A673 (cell line): ENCODE measurements around the gene PLD1. TPM values are rescaled to one million over a fixed set of nuclear protein-coding genes. Genes with fewer than 3 reads are reported as not detected.

ENCODE experiments used
- BruUV-seq: library from RNA; stranded (reverse); fragments of 400-500 nt; replicated peaks from 2 replicates; lab custom pipeline; 2021; lab: Mats Ljungman, UMichigan
- CTCF ChIA-PET: fragments of 300-600 bp; sonication (Branson Sonifier 250); formaldehyde crosslinking; loops from one replicate; lab custom pipeline; 2022; ENCODE audit warnings: antibody characterized with exemption; lab: Charles Lee
- POLR2A ChIA-PET: fragments of 300-600 bp; sonication (Branson Sonifier 250); formaldehyde crosslinking; loops from one replicate; lab custom pipeline; 2022; ENCODE audit warnings: antibody characterized with exemption; ENCODE audit not compliant: low non-redundant PET; lab: Charles Lee
- DNase-seq: peaks from one replicate; pipeline ENCODE4 v3.0.0-alpha.2; 2015; ENCODE audit warnings: low spot score
- H3K27ac ChIP-seq: fragments of 200-600 bp; sonication (generic); 2 replicates; pipeline ENCODE4 v1.5.1; 2016; ENCODE audit warnings: mixed run types, low read depth, mild to moderate bottlenecking, mixed read lengths, antibody characterized with exemption, low read length; ENCODE audit not compliant: poor library complexity, severe bottlenecking
- H3K27me3 ChIP-seq: fragments of 200-600 bp; sonication (generic); replicated peaks from 2 replicates; pipeline ENCODE4 v1.6.1; 2017; ENCODE audit warnings: mixed run types, low read depth, mild to moderate bottlenecking, mixed read lengths, antibody characterized with exemption, low read length; ENCODE audit not compliant: insufficient read depth, poor library complexity
- H3K36me3 ChIP-seq: fragments of 200-600 bp; sonication (generic); 2 replicates; pipeline ENCODE4 v1.6.1; 2016; ENCODE audit warnings: mixed run types, mild to moderate bottlenecking, mixed read lengths, antibody characterized with exemption, low read length; ENCODE audit not compliant: insufficient read depth, poor library complexity, severe bottlenecking
- H3K4me1 ChIP-seq: fragments of 200-600 bp; sonication (generic); 2 replicates; pipeline ENCODE4 v1.6.1; 2017; ENCODE audit warnings: mixed run types, mild to moderate bottlenecking, mixed read lengths, antibody characterized with exemption, low read length; ENCODE audit not compliant: insufficient read depth, poor library complexity, severe bottlenecking
- H3K4me3 ChIP-seq: fragments of 200-600 bp; sonication (generic); 2 replicates; pipeline ENCODE4 v1.5.1; 2016; ENCODE audit warnings: low read depth, mixed run types, mild to moderate bottlenecking, mixed read lengths, low read length; ENCODE audit not compliant: poor library complexity, severe bottlenecking
- H3K9me3 ChIP-seq: fragments of 200-600 bp; sonication (generic); 2 replicates; pipeline ENCODE4 v1.6.1; 2016; ENCODE audit warnings: mixed run types, low read depth, mild to moderate bottlenecking, mixed read lengths, antibody characterized with exemption, low read length; ENCODE audit not compliant: poor library complexity, severe bottlenecking
- CTCF ChIP-seq: fragments of 300-800, 200-600 bp; sonication (generic); conservative IDR thresholded peaks from 2 replicates; pipeline ENCODE4 v1.5.1; 2017; ENCODE audit warnings: low read depth, mild to moderate bottlenecking, antibody characterized with exemption, low read length, moderate library complexity, mixed read lengths
- EZH2 ChIP-seq: fragments of 200-600 bp; sonication (generic); IDR thresholded peaks from 2 replicates; pipeline ENCODE4 v1.6.1; 2017; ENCODE audit warnings: borderline replicate concordance, low read depth, mild to moderate bottlenecking, mixed read lengths, antibody characterized with exemption, low read length; ENCODE audit not compliant: poor library complexity, severe bottlenecking
- intact Hi-C: fragments of 100-400 bp; cut with micrococcal nuclease; formaldehyde crosslinking; loops from one replicate; pipeline ENCODE4 v1.10.0; 2022; ENCODE audit not compliant: unreplicated experiment
- total RNA-seq: library from RNA; stranded (reverse); gene quantifications from 2 replicates; pipeline ENCODE4 v1.2.3, GENCODE V29; 2021

Gene PLD1
- total RNA-seq, 1 experiment from 2014 or later, result 3.2 TPM

GRCh38 chr3:171803044-171803443 lies 7.2 kb downstream of the PLD1 start:
- CTCF ChIA-PET, result no interaction called here

GRCh38 chr3:171802590-171802956 lies 7.7 kb downstream of the PLD1 start:
- Histone ChIP-seq H3K27ac (no peak overlapping the region), H3K4me3 (no peak overlapping the region), H3K4me1 (peaks cover 15% of the 10 kb centered on the region), H3K36me3 (no peaks in the 10 kb centered on the region), H3K27me3 (no peaks in the 10 kb centered on the region), H3K9me3 (no peaks in the 10 kb centered on the region)
- TF ChIP-seq CTCF (no peak), EZH2 (no peak)
- ChIA-PET POLR2A (no interaction called here), CTCF (no interaction called here)
- intact Hi-C loops, result no loop called here
- DNase-seq, result no peak
- BruUV-seq, result no TSS peak

More at GRCh38 chr3:171803044-171803443, 7.2 kb downstream of the PLD1 start:
- Histone ChIP-seq H3K27ac (no peak overlapping the region), H3K27me3 (no peaks in the 10 kb centered on the region), H3K4me1 (peaks cover 11% of the 10 kb centered on the region), H3K9me3 (no peaks in the 10 kb centered on the region), H3K36me3 (no peaks in the 10 kb centered on the region), H3K4me3 (no peak overlapping the region)
- intact Hi-C loops, result no loop called here
- POLR2A ChIA-PET, result no interaction called here
- no peak for TF ChIP-seq EZH2
- no peak for TF ChIP-seq CTCF
- DNase-seq, result no peak
- BruUV-seq, result no TSS peak

GRCh38 chr3:171801738-171802589 lies 8.3 kb downstream of the PLD1 start:
- no peaks in the 10 kb centered on the region for H3K9me3 ChIP-seq
- no peak for DNase-seq
- no peak overlapping the region for H3K4me3 ChIP-seq
- H3K27me3 ChIP-seq, result no peaks in the 10 kb centered on the region
- intact Hi-C loops, result no loop called here
- BruUV-seq, result no TSS peak
- no peaks in the 10 kb centered on the region for H3K36me3 ChIP-seq
- ChIA-PET CTCF (no interaction called here), POLR2A (no interaction called here)
- H3K4me1 ChIP-seq, result peaks cover 21% of the 10 kb centered on the region
- TF ChIP-seq EZH2 (no peak), CTCF (no peak)
- H3K27ac ChIP-seq, result no peak overlapping the region
